Adrenal gland (tissue), 5 donors: ENCODE data around the gene MRPS25.

Experiments used
- CTCF ChIP-seq, 6 experiments: fragments of 450-650 bp in 4 of 6; fragments of 200-600 bp in 2 of 6; sonication (generic) in 1 of 6; IDR thresholded peaks; 1 replicate in 5 of 6; 2 replicates in 1 of 6; pipeline versions ENCODE4 v1.5.1 to v1.8.0; 2016 to 2021; ENCODE audit warnings: antibody characterized with exemption in 6 of 6, mild to moderate bottlenecking in 2 of 6, moderate library complexity in 1 of 6
- POLR2A ChIP-seq, 2 donors: fragments of 450-650 bp; IDR thresholded peaks; one replicate each; pipeline ENCODE4 v1.6.1; 2017; ENCODE audit warnings: antibody characterized with exemption in 2 of 2, mild to moderate bottlenecking in 2 of 2, moderate library complexity in 1 of 2
- donor health status: DM: no; HTN: no; CAD: no.

GRCh38 chr3:15010664-15011063 lies 54.5 kb downstream of the MRPS25 start:
- no peak for TF ChIP-seq CTCF (IDR thresholded peaks at IDR 0.05)
- TF ChIP-seq POLR2A (IDR thresholded peaks at IDR 0.05), result no peak
